ENCODE data around the gene ZNF14. TPM values are rescaled to one million over a fixed set of nuclear protein-coding genes. Genes with fewer than 3 reads are reported as not detected.

The ZNF14 gene
- total and polyA plus RNA-seq, 9 of the 15 experiments (the other 6 are each of a cell fraction or from before 2014, with no cell fraction given), result 1.9 to 7.0 (median 4.0) TPM

DNA sequence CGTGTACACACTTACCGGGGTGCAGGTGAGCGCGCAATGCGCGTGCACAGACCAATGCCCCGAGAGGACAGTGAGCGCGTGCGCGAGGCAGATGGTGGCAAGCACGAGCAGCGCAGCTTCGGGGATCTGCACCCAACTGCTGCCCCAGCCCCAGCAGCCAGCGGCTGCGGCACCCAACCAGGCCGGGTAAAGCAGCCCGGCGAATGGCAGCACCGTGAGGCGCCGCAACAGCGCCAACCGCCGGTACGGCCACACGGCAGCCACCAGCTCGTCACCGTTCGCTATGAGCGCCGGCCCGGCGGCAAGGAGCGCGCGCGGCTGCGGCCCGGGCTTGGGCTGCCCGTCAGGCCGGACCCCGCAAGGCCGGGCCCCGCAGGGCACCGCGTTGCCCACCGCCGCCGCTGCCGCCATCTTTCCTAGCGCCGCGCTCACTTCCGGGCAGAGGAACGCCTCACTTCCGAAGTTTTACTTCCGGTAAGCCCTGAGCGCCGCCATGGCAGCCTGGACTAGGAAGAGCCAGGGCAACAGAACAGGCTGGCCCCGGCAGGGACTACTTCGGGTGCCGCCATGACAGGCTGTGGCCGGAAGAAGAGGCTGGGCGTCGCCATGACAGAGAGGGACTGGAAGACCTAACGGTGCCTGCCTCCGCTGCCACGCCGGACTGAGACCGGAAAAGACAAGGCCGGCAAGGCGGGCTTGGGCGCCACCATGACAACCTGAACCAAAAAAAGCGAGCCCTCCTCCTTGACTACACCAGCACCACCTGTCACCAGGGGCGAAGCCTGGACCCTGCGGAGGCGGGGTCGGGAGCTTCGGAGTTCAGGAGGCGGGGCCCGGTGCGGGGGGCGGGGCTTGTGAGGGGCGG lies 69.4 kb downstream of the ZNF14 start, which contains the start of gene ATP13A1 (continued):
- TF ChIP-seq YY1 (IDR thresholded peaks at IDR 0.05; ENCODE audit: borderline replicate concordance in 1 of 3, control insufficient read depth in 1 of 3, extremely low read depth in 1 of 3, insufficient read depth in 3 of 3, insufficient read length in 1 of 3, insufficient replicate concordance in 2 of 3, low read depth in 1 of 3, low read length in 2 of 3) (peak; percentile 91 to 98 (median 97)), TAF1 (IDR thresholded peaks at IDR 0.05; ENCODE audit: control insufficient read depth, extremely low read depth, insufficient read depth, low read length, severe bottlenecking) (peak; percentile 93), PYGO2 (tag; IDR thresholded peaks at IDR 0.05) (no peak), SNIP1 (IDR thresholded peaks at IDR 0.05; ENCODE audit: low read depth) (no peak), ETV6 (IDR thresholded peaks at IDR 0.05; ENCODE audit: borderline replicate concordance in 1 of 2, low read depth in 2 of 2, low read length in 1 of 2) (peak; percentile 83 to 96; a peak in 3 of 4 replicates), ETV6 (CRISPR knock-in tag; IDR thresholded peaks at IDR 0.05; ENCODE audit: borderline replicate concordance) (peak; percentile 78; the same call in 1 of the 2 replicates), DNMT1 (IDR thresholded peaks at IDR 0.05) (no peak), SIX5 (IDR thresholded peaks at IDR 0.05; ENCODE audit: borderline replicate concordance in 1 of 2, insufficient read depth in 1 of 2, low read depth in 1 of 2, low read length in 2 of 2) (peak; percentile 34 to 38; a peak in 1 of 4 replicates)
- TF ChIP-seq, protein P1, sequence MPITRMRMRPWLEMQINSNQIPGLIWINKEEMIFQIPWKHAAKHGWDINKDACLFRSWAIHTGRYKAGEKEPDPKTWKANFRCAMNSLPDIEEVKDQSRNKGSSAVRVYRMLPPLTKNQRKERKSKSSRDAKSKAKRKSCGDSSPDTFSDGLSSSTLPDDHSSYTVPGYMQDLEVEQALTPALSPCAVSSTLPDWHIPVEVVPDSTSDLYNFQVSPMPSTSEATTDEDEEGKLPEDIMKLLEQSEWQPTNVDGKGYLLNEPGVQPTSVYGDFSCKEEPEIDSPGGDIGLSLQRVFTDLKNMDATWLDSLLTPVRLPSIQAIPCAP (CRISPR knock-in tag; IDR thresholded peaks at IDR 0.05; ENCODE audit: borderline replicate concordance), result no peak
- TF ChIP-seq, protein P2, sequence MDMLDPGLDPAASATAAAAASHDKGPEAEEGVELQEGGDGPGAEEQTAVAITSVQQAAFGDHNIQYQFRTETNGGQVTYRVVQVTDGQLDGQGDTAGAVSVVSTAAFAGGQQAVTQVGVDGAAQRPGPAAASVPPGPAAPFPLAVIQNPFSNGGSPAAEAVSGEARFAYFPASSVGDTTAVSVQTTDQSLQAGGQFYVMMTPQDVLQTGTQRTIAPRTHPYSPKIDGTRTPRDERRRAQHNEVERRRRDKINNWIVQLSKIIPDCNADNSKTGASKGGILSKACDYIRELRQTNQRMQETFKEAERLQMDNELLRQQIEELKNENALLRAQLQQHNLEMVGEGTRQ (CRISPR knock-in tag; IDR thresholded peaks at IDR 0.05), result no peak
- TF ChIP-seq, protein P3, sequence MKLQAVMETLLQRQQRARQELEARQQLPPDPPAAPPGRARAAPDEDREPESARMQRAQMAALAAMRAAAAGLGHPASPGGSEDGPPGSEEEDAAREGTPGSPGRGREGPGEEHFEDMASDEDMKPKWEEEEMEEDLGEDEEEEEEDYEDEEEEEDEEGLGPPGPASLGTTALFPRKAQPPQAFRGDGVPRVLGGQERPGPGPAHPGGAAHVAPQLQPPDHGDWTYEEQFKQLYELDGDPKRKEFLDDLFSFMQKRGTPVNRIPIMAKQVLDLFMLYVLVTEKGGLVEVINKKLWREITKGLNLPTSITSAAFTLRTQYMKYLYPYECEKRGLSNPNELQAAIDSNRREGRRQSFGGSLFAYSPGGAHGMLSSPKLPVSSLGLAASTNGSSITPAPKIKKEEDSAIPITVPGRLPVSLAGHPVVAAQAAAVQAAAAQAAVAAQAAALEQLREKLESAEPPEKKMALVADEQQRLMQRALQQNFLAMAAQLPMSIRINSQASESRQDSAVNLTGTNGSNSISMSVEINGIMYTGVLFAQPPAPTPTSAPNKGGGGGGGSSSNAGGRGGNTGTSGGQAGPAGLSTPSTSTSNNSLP (IDR thresholded peaks at IDR 0.05; ENCODE audit: borderline replicate concordance, low read depth, low read length), result no peak
- TF ChIP-seq, protein P4, sequence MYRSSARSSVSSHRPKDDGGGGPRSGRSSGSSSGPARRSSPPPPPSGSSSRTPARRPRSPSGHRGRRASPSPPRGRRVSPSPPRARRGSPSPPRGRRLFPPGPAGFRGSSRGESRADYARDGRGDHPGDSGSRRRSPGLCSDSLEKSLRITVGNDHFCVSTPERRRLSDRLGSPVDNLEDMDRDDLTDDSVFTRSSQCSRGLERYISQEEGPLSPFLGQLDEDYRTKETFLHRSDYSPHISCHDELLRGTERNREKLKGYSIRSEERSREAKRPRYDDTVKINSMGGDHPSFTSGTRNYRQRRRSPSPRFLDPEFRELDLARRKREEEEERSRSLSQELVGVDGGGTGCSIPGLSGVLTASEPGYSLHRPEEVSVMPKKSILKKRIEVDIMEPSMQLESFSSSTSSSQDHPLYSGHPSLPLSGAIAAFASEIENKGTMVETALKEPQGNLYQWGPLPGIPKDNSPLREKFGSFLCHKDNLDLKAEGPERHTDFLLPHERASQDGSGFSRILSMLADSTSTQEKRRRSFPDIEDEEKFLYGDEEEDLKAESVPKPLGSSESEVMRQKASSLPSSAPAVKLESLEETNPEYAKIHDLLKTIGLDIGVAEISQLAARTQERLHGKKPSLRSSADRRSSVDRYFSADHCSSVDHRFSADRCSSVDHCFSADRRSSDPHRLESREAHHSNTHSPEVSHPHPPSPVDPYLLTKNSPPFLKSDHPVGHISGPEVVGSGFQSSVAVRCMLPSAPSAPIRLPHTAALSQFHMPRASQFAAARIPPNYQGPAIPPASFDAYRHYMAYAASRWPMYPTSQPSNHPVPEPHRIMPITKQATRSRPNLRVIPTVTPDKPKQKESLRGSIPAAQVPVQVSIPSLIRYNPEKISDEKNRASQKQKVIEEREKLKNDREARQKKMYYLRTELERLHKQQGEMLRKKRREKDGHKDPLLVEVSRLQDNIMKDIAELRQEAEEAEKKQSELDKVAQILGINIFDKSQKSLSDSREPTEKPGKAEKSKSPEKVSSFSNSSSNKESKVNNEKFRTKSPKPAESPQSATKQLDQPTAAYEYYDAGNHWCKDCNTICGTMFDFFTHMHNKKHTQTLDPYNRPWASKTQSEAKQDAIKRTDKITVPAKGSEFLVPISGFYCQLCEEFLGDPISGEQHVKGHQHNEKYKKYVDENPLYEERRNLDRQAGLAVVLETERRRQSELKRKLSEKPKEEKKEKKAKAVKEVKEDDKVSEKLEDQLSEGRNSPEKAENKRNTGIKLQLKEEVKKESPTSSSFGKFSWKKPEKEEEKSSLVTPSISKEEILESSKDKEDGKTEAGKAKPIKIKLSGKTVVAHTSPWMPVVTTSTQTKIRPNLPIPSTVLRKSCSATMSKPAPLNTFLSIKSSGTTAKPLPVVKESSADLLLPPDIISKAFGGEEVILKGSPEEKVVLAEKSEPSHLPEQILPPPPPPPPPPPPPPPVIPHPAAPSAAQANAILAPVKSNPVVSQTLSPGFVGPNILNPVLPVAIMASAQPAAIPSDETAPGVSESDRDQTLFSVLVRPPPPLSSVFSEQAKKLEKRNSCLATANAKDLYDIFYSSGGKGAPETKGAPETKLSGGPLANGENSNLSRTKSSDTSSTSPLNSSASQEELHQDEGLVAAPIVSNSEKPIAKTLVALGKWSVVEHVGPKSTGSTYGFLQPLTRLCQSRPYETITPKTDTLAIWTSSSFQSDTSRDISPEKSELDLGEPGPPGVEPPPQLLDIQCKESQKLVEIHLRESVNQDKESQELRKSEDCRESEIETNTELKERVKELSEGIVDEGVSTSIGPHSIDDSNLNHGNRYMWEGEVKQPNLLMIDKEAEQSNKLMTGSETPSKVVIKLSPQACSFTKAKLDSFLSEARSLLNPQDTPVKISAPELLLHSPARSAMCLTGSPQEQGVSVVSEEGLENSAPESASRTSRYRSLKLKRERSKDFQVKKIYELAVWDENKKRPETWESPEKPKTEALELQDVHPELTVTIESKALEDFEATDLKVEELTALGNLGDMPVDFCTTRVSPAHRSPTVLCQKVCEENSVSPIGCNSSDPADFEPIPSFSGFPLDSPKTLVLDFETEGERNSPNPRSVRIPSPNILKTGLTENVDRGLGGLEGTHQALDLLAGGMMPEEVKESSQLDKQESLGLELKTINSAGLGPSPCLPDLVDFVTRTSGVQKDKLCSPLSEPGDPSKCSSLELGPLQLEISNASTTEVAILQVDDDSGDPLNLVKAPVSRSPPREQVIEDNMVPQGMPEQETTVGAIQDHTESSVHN (IDR thresholded peaks at IDR 0.05; ENCODE audit: borderline replicate concordance in 1 of 2, low read depth in 1 of 2), result no peak

All from K562 (cell line).